HG03342 (cell line): ENCODE results near the gene PRR22.
A peak's percentile ranks its signal among the peaks of the same experiment; 100 is the strongest.

Experiments
- ATAC-seq: cut with Tn5 transposase; IDR thresholded peaks from one replicate; pipeline ENCODE4 v1.9.1; 2021; ENCODE audit warnings: mild to moderate bottlenecking, moderate library complexity; ENCODE audit not compliant: unreplicated experiment

PRR22 gene

DNA sequence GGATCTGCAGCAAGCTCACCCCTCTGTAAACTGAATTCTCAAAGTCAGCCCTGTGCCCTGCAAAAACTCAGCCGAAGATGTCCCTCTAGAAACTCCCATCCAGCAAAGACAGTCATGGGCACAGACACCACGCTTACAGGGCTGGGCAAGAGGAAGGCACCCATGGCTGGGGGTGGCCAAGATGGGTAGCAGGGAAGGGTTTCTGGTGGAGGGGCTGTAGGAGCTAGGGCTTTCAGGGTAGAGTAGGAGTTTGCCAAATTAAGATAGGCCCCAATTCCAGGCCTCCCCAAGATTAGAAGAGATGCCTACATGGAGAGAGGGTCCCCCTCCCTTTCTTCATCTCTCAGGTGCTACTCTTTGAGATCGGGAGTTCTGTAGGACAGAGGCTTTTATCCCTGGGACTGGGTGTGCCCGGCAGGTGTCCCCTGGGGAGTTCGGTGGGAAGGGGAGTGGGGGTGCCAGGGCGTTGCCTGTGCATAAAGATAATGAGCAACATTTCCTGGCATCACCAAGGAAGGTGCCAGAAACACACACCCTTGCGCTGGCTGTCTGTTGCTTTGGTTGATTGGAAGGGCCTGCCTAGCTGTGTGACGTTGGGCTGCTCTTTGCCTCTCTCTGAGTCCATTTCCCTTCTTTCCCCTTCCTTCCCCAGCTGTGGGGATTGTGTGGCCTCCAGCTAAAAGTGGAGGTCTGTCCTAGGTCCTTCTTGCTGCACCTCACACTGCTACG lies 29.7 kb upstream of the PRR22 start:
- no peak for ATAC-seq

DNA sequence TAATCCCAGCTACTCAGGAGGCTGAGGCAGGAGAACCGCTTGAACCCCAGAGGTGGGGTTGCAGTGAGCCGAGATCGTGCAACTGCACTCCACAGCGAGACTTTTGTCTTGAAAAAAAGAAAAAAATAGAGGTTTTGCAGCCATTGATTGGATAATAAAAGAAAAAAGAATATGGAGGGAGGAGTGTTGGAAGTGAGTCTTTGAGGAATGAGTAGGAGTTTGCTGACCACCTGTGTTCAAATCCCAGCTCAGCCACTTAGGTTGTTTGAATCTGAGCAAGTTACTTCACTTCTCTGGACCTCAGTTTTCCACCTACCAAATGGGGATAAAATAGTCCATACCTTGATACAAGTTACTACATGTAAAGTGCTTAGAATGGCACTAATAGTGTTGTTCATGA lies 26.6 kb upstream of the PRR22 start:
- ATAC-seq = no peak

DNA sequence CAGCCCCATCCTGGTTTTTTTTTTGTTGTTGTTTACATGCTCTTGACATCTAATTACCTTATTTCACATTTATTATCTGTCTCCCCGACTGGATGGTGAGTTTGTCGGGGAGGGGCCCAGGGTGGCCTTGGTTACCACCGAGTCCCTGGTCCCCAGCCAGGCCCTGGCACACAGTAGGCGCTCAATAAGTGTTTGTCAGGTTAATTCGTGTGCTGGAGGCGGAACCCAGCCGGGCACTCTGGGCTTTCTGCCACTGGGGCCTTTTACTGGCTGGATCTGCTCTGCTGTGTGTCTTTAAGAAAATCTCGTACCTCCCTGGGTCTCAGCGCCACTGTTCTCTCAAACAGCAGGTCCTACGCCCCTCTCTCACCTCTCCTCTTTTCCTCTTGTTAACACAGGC lies 24.9 kb upstream of the PRR22 start:
- ATAC-seq = no peak

DNA sequence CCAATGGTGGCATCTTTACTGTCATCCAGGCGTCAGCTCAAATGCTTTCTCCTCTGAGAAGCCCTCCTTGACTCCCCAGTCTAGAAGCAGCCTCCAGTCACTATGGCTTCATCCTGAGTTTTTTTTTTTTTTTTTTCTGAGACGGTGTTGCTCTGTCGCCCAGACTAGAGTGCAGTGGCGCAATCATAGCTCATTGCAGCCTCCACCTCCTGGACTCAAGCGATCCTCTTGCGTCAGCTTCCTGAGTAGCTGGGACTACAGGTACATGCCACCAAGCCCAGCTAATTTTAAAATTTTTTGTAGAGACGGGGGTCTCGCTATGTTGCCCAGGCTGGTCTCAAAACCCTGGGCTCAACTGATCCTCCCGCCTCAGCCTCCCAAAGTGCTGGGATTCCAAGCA lies 24.5 kb upstream of the PRR22 start:
- ATAC-seq = no peak

DNA sequence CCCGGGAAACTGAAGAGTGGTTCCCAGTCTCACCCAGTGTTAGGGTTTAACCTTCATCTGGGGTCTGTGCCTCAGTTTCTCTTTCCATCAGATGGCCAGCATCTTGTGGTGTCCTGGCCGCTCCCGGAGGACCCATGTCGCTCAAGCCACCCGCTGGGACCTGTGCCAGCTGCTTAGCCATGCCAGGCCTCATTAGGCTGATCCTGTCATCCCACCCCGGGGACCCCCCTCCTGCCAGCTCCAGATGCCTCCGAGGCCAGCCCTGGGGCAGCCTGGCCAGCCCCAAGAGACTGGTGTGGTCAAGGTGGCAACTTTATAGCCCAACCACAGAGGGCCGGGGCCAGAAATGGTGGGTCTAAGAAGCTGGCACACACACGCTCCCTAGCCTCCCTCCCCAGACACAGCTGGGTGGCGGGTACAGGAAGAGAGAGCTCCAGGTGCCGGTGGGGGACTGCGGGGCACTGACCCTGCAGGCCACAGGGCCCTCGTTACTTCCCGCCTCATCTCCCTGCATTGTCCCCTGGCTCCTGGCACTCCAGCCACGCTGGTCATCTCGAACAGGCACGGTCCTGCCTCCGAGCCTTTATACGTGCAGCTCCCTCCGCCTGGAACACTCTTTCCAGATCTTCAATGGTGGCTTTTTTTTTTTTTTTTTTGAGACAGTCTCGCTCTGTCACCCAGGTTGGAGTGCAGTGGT lies 23.7 kb upstream of the PRR22 start:
- no peak for ATAC-seq

DNA sequence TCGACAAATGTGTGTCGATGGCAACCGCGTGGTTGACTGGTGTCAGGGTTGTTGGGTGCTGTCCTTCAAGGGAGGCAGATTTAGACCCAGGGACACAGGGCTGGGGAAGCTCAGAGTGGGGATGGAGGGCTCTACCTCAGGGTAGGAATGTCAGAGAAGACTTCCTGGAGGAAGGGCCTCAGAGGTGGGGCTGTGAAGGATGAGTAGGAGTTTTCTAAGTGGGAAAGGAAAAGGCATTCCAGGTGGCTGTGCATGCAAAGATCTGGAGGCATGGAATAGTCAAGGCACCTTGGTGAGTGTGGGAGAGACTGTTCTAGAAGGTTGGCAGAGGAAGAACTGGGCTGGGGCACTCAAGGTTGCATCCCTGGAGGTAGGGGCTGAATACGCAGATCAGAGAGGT lies 22.4 kb upstream of the PRR22 start:
- ATAC-seq = no peak

DNA sequence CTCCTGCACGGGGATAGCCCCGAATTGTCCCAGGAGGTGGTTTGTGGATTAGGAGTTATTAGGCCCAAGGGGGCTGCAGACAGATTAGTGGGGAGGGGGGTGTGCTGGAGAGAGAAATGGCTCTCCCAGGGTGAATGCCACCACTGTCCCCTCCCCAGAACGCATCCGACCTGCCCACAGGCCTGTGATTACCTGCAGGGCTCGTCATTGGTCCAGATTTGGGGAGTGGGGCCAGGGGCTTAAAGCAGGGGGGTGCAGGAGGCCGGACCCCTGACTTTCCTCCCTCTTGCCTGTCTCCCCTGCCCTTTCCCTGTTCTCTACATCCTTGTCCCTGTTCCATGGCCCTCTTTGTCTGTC lies 21.6 kb upstream of the PRR22 start:
- no peak for ATAC-seq

DNA sequence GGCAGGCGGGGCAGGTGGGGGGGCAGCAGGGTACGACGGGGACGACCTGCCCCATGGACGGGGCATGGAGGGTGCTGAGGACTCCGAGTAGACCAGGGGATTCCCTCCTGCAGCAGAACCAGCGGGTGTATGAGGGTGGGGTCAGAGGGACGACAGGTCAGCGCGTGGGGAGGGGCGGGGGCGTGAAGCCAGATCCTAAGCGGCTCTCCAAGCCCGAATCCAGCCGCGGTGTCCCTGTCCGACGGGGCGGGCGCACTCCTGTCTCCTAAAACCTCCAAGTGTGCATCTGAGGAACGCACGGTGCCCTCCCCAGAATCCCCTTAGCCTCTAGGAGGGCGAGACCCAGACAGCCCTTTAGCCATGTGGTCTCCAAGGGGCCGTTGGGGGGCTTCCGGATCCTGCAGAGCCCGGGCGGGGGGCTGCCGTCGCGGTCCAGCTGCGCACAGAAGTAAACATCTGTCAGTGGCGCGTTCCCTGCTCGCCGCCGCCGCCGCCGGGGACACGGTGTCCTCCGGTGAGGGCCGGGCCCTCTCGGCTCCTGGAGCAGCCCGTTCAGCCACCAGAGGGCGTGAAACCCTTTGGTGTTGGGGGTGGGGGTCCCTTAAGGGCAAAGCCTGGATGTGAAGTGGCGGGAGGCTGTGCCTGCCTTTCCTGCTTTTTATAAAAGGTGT lies 21.1 kb upstream of the PRR22 start:
- no peak for ATAC-seq

DNA sequence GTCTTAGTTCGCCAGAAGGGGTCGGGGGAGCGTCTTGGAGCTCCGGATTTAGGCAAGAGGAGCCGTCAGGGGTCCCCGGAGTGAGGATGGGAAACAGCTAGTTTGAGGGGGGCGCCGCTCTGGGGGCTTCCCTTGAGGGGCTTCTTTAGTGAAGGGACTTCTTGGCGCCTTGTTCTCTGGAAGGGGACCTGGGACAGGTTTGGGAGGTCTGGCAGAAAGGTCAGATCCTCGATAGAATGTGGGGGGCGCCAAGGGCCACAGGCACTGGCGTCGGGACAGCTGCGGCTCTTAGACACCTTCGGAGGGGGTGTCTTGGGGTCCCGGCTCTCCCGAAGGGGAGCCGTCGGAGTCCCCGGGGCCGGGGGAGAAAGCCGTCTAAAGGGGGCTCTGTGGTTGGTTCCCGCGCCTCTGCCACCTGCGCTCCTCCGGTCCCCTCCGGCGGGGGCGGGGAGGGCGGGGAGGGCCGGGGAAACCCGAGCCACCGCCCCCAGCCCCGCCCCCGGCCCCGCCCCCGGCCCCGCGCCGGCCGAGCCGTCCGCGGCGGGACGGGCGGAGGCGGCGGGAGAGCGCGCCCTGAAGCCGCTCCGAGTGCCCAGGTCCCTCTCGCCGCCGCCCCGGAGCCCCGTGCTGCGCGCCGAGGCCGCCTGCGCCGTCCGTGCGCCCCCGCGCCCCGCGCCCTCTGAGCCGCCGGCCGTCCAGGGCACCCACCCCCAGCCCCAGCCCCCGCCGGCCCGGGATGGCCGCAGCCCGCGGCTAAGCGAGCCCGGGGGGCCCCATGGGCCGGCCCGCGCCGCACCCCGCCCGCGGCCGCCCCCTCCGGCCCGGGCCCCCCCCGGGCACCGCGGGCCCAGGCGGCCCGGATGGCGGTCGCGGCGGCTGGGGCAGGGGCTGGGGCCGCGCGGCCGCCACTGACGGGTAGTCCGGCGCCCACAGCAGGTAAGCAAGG lies 20.2 kb upstream of the PRR22 start, which contains the start of gene NRTN:
Gene NRTN (plus strand): TSS at position 552 of the 946 bp plus-strand sequence. CDS start 19,099 bp downstream, outside the sequence.
- no peak for ATAC-seq

DNA sequence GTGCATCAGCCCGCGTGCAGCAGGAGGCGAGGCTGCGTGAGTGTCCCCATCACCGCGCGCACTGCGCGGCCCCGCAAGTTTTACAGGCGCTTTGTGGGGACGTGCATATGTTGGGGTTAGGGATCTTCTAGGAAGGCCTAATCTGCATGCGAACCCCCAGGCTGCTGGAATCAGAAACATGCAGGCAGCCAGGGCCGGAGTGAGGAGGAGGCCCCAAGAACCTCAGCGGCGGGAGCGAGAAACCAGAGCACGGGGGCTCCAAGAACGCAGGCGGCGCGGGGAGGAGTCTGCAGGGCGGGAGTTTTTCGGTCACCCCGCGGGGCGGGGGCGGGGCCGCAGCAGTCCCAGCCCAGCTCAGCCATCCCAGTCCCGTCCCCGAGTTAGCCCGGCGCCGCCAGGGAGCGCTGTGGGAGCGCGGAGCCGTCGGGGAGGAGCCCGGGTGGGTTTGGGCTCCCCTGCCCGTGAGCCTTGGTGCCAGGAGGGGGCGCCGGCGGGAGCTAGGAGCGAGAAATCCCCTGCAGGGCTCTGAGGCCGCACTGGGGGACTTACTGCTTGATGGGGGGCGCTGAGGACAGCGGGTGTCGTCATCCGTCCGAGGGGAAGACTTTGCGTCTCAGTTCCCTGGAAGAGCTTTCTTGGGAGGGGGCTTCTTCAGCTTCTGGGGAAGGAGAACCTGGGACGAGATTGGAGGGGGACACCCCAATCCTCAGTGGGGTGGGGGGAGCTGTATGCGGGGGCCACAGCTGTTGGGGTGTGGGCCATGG lies 19.4 kb upstream of the PRR22 start:
- peak; percentile 74 for ATAC-seq

DNA sequence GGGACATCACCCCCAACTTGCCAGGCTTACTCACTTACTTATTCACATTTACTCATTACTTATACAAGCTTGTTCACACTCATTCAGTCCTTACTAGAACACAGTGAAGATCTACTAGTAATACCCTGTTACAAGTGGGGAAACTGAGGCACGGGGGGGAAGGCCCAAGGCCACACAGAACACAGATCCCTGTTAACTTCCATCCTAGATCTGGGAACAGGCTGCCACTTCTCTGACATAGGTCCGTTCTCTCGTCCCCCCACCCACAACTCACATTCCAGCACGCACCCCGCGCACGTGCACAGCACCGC lies 18.9 kb upstream of the PRR22 start:
- no peak for ATAC-seq

DNA sequence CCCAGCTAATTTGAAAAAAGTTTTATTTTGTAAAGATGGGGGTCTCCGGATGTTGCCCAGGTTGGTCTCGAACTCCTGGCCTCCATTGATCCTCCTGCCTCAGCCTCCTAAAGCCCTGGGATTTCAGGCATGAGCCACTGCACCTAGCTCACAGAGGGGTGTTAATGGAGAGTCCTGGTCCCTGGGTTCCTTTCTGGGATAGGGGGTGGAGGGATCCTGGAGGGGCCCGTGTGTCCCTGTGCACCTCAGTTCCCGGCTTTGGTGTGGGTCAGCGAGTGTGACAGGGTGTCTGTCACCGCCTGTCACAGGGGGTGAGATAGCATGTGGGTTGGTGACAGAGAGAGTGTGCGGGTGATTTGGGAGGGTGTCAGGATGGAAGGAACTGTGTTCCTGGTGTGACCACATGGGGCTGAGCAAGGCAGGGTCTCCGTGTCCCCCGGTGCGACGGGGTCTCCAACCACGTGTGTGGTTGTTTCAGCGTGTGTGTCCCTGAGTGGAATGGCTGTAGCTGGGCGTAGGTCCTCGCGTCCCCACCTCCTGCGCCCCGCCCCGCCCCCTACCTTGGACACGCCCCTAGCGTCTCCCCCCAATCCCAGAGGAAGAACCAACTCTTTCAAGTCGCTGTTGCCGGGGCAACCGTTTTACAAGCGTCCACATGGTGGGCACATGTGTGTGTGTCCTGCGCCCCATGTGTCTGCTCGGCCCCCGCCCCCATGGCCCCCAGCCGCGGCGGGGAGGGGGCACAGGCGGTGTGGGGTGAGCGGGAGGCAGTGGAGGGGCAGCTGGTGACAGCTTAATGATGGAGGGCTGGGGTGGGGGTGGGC lies 17.5 kb upstream of the PRR22 start:
- no peak for ATAC-seq

DNA sequence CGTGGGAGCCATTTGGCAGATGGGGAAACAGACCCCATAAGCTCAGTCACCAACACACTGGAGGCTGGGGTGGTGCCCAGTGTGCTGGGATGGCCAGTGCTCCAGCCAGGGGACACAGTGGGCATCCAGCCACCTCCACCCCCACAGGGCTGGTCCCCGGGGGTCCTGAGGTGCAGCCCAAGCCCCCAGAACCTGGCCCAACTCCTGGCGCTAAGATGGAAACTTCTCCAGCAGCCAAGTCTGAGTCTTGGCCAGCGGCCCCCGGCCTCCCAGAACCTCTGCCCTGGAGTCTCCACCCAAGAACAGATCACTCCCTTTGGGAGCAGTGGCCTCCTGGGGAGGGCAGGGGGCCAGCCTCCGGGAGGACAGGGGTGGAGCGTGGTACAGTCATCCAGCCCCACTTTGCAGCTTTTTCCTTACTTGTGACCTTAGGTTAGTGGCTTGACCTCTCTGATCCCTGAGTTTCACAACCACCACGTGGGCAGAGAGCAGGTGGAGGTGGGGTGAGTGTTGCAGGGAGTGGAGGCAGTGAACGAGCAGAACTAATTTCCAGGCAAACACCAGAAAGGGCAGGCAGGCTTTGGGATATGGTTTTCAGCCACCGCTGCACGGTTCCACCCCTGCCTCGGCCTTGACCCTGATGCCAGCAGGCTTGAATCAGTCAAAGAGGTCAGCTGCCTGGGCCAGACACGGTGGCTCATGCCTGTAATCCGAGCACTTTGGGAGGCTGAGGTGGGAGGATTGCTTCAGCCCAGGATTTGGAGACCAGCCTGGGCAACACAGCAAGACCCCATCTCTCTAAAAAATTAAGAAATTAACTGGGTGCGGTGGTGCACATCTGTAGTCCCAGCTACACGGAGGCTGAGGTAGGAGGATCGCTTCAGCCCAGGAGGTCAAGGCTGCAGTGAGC lies 16.1 kb upstream of the PRR22 start:
- no peak for ATAC-seq

DNA sequence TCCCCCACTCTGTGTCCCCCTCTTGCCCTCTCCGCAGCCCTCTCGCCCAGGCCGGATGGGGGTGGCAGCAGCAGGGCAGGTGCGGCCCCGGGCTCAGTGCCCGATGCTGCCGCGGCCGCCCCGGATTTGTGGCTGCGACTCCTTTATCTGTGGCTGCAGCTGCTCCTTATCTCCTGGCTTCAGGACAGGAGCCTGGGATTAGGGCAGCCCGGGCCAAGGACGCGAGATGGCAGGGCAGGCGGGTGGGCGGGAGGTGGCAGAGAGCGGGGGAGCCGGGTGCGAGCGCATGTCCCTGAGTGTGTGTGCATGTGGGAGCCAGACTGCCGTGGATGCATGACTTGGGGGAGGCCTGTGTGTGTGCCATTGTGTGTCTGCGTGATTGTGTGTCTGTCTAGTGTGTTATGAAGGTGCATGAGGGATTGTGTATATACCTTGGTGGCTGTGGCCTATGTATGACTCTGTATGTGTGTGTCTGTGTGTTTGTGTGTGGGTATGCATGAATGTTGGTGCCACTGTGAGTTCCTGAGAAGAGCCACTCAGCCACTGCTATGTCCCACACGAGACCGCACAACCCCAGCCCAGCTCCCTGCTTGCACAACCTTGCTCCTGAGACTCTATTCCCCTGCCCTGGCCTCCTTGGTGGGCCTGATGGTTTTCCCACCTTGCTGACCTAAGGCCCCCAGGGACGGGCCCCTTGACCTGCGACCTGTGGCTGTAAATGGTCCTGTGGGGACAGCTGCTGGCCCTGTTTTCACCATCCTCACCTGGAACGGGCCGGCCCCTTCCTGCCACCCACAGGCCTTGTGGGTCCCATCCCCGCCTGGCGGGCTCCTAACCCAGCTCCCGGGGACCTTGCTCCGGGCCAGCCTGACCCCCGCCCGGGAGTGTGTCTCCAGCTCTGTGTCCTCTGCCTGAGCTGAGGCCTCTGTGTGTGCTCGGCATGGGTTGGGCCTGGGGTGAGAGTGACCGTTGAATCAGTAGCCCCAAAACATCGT lies 15.0 kb upstream of the PRR22 start:
- ATAC-seq = no peak

DNA sequence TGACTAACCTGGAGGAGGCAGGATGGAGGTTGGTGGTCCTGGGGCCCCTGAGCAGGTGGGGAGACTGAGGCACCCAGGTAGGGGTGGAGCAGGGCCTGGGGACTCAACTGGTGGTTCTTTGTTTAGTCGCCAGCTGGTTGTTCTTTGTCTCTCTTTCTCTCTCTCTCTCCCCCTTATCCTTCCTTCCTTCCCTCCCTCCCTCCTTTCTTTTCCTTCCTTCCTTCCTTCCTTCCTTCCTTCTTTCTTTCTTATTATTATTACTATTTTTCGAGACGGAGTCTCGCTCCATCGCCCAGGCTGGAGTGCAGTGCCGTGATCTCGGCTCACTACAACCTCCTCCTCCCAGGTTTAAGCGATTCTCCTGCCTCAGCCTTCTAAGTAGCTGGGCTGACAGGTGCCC lies 13.7 kb upstream of the PRR22 start:
- ATAC-seq = no peak

DNA sequence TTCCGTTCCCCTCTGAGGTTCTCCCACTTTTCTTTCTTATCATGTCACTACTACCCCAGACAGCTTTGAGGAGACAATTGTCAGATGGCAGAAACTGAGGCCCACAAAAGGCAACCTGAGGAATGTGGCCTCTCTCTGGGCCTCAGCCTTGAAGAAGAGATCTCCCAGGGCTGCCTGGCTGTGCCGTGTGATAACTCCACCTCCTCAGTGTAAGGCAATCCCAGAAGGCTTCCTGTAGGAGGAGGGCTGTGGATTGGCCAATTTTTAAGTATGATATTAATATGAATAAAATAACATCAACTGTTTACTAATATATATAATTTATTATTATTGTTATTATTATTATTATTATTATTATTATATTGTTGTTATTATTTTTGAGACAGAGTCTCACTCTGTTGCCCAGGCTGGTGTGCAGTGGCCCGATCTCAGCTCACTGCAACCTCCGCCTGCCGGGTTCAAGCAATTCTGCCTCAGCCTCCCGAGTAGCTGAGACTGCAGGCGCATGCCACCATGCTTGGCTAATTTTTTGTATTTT lies 10.9 kb upstream of the PRR22 start:
- no peak for ATAC-seq

DNA sequence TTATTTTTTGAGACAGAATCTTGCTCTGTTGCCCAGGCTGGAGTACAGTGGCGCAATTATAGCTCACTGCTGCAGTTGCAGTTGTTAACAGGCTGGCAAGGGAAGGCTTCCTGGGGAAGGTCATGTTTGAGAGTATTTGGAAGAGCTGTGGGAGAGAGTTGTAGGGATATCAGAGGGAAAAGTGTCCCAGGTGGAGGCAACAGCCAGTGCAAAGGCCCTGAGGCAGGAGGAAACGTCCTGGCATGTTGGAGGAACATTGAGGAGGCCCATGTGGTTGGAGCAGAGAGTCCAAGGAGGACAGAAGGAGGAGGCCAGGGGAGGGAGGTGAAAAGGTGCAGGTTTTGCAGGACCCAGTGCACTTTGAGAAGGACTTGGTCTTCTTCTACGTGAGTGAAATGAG lies 8.6 kb upstream of the PRR22 start:
- no peak for ATAC-seq
